Measurements from ENCODE around the gene PARD6B. TPM values are rescaled to one million over a fixed set of nuclear protein-coding genes. Genes with fewer than 3 reads are reported as not detected.

Gene PARD6B
- total RNA-seq: 10 to 100 TPM in 2 of 3 donors, 1 to 10 TPM in 1; 1.4 to 30.6 (median 13.4) TPM

- Histone ChIP-seq H3K4me1 (peaks cover 0 to 9% of the 10 kb centered on the region in 2 donors), H3K9me3 (no peaks in the 10 kb centered on the region), H3K27me3 (no peaks in the 10 kb centered on the region), H3K27ac (peak within 1 kb of the TSS; percentile 93 to 95), H3K36me3 (no peaks in the 10 kb centered on the region), H3K4me3 (peak within 1 kb of the TSS; percentile 67 to 96 (median 77))
- DNase-seq (ENCODE audit: low spot score in 2 of 2): peak; percentile 99 to 100
- intact Hi-C loops (cut with DNase I; ENCODE audit: low total_unique reads): no loop called here
- peak in 2 of 3 donors; percentile 33 to 78 for TF ChIP-seq POLR2AphosphoS5 (IDR thresholded peaks at IDR 0.05)
- no peak for TF ChIP-seq CTCF (IDR thresholded peaks at IDR 0.05)
- TF ChIP-seq POLR2A (IDR thresholded peaks at IDR 0.05): no peak
These were observed at the start of gene PARD6B for GRCh38 chr20:50731055-50731929. PARD6B (plus strand) TSS chr20:50731580; CDS start chr20:50731787, 207 bp downstream.

- H3K4me3 ChIP-seq: no peak overlapping the region
- H3K36me3 ChIP-seq: no peaks in the 10 kb centered on the region
- TF ChIP-seq CTCF (IDR thresholded peaks at IDR 0.05): no peak
- no peak for TF ChIP-seq POLR2A (IDR thresholded peaks at IDR 0.05)
- no peak for TF ChIP-seq POLR2AphosphoS5 (IDR thresholded peaks at IDR 0.05)
- no peaks in the 10 kb centered on the region for H3K9me3 ChIP-seq
- H3K4me1 ChIP-seq: no peaks in the 10 kb centered on the region
- no peaks in the 10 kb centered on the region for H3K27me3 ChIP-seq
- H3K27ac ChIP-seq: no peak overlapping the region
- no peak for DNase-seq (ENCODE audit: low spot score in 2 of 2)
- intact Hi-C loops (cut with DNase I; ENCODE audit: low total_unique reads): no loop called here
These were observed 49.3 kb upstream of the PARD6B start for GRCh38 chr20:50682065-50682464.

GRCh38 chr20:50682947-50683530, 48.3 kb upstream of the PARD6B start:
- DNase-seq (ENCODE audit: low spot score in 2 of 2): no peak
- Histone ChIP-seq H3K4me3 (no peak overlapping the region), H3K27me3 (no peaks in the 10 kb centered on the region), H3K9me3 (no peaks in the 10 kb centered on the region), H3K36me3 (no peaks in the 10 kb centered on the region), H3K27ac (no peak overlapping the region), H3K4me1 (no peaks in the 10 kb centered on the region)
- intact Hi-C loops (cut with DNase I; ENCODE audit: low total_unique reads): no loop called here
- TF ChIP-seq POLR2A (IDR thresholded peaks at IDR 0.05) (no peak), POLR2AphosphoS5 (IDR thresholded peaks at IDR 0.05) (no peak)

- no peaks in the 10 kb centered on the region for H3K9me3 ChIP-seq
- H3K4me1 ChIP-seq: no peaks in the 10 kb centered on the region
- no peaks in the 10 kb centered on the region for H3K27me3 ChIP-seq
- H3K4me3 ChIP-seq: no peak overlapping the region
- no peaks in the 10 kb centered on the region for H3K36me3 ChIP-seq
- H3K27ac ChIP-seq: no peak overlapping the region
- intact Hi-C loops (cut with DNase I; ENCODE audit: low total_unique reads): no loop called here
- TF ChIP-seq CTCF (IDR thresholded peaks at IDR 0.05): no peak
- no peak for TF ChIP-seq POLR2AphosphoS5 (IDR thresholded peaks at IDR 0.05)
- TF ChIP-seq POLR2A (IDR thresholded peaks at IDR 0.05): no peak
- DNase-seq (ENCODE audit: low spot score in 2 of 2): no peak
These were observed 47.8 kb upstream of the PARD6B start for GRCh38 chr20:50683570-50683969.

GRCh38 chr20:50686821-50687220, 44.6 kb upstream of the PARD6B start:
- TF ChIP-seq POLR2A (IDR thresholded peaks at IDR 0.05) (no peak), CTCF (IDR thresholded peaks at IDR 0.05) (no peak), POLR2AphosphoS5 (IDR thresholded peaks at IDR 0.05) (no peak)
- DNase-seq (ENCODE audit: low spot score in 2 of 2): no peak
- Histone ChIP-seq H3K27me3 (no peaks in the 10 kb centered on the region), H3K9me3 (no peaks in the 10 kb centered on the region), H3K4me3 (no peak overlapping the region), H3K27ac (no peak overlapping the region), H3K36me3 (no peaks in the 10 kb centered on the region), H3K4me1 (no peaks in the 10 kb centered on the region)
- intact Hi-C loops (cut with DNase I; ENCODE audit: low total_unique reads): no loop called here

Measured in breast epithelium (tissue), 4 donors.